ENCODE data around the gene ANKRD55.
"Not testable (repeated sequence)": the region's sequence is repeated elsewhere in the genome, so short reads cannot be mapped to it uniquely, and the experiment has no call there.

Gene ANKRD55

GRCh38 chr5:56094579-56095361 is 138.4 kb downstream of the ANKRD55 start:
- Histone ChIP-seq H3K4me3 (ENCODE audit: low read length) (no peak overlapping the region), H3K4me1 (ENCODE audit: insufficient read depth, low read length) (no peaks in the 10 kb centered on the region), H3K36me3 (ENCODE audit: insufficient read depth, low read depth, low read length) (no peaks in the 10 kb centered on the region), H3K9me3 (ENCODE audit: insufficient read depth, low read depth, low read length) (no peaks in the 10 kb centered on the region), H3K9ac (ENCODE audit: low read depth, low read length) (no peak overlapping the region), H3K27me3 (ENCODE audit: insufficient read depth, low read length) (no peaks in the 10 kb centered on the region), H3K27ac (ENCODE audit: low read length) (no peak overlapping the region)

- no peaks in the 10 kb centered on the region for H3K27me3 ChIP-seq (ENCODE audit: insufficient read depth, low read length)
- H3K9me3 ChIP-seq (ENCODE audit: insufficient read depth, low read depth, low read length) = no peaks in the 10 kb centered on the region
- H3K4me3 ChIP-seq (ENCODE audit: low read length) = no peak overlapping the region
- no peaks in the 10 kb centered on the region for H3K36me3 ChIP-seq (ENCODE audit: insufficient read depth, low read depth, low read length)
- H3K27ac ChIP-seq (ENCODE audit: low read length) = no peak overlapping the region
- peaks cover 3% of the 10 kb centered on the region; the same call in 1 of the 2 replicates for H3K4me1 ChIP-seq (ENCODE audit: insufficient read depth, low read length)
- H3K9ac ChIP-seq (ENCODE audit: low read depth, low read length) = no peak overlapping the region
These were observed 139.2 kb downstream of the ANKRD55 start for GRCh38 chr5:56093970-56094369.

- Histone ChIP-seq H3K27ac (ENCODE audit: low read length) (no peak overlapping the region), H3K36me3 (ENCODE audit: insufficient read depth, low read depth, low read length) (no peaks in the 10 kb centered on the region), H3K4me1 (ENCODE audit: insufficient read depth, low read length) (peaks cover 5% of the 10 kb centered on the region; the same call in 1 of the 2 replicates), H3K9ac (ENCODE audit: low read depth, low read length) (no peak overlapping the region), H3K27me3 (ENCODE audit: insufficient read depth, low read length) (no peaks in the 10 kb centered on the region), H3K4me3 (ENCODE audit: low read length) (no peak overlapping the region), H3K9me3 (ENCODE audit: insufficient read depth, low read depth, low read length) (no peaks in the 10 kb centered on the region)
These were observed 141.0 kb downstream of the ANKRD55 start for GRCh38 chr5:56092115-56092514.

- Histone ChIP-seq H3K9me3 (ENCODE audit: insufficient read depth, low read depth, low read length) (no peaks in the 10 kb centered on the region), H3K27ac (ENCODE audit: low read length) (no peak overlapping the region), H3K4me1 (ENCODE audit: insufficient read depth, low read length) (peaks cover 5% of the 10 kb centered on the region; the same call in 1 of the 2 replicates), H3K27me3 (ENCODE audit: insufficient read depth, low read length) (no peaks in the 10 kb centered on the region), H3K4me3 (ENCODE audit: low read length) (no peak overlapping the region), H3K36me3 (ENCODE audit: insufficient read depth, low read depth, low read length) (no peaks in the 10 kb centered on the region), H3K9ac (ENCODE audit: low read depth, low read length) (no peak overlapping the region)
These were observed 141.5 kb downstream of the ANKRD55 start for GRCh38 chr5:56091664-56092063.

GRCh38 chr5:56090793-56091460 is 142.2 kb downstream of the ANKRD55 start:
- Histone ChIP-seq H3K9ac (ENCODE audit: low read depth, low read length) (no peak overlapping the region), H3K36me3 (ENCODE audit: insufficient read depth, low read depth, low read length) (no peaks in the 10 kb centered on the region), H3K4me3 (ENCODE audit: low read length) (no peak overlapping the region), H3K27ac (ENCODE audit: low read length) (no peak overlapping the region), H3K4me1 (ENCODE audit: insufficient read depth, low read length) (peaks cover 5% of the 10 kb centered on the region; the same call in 1 of the 2 replicates), H3K27me3 (ENCODE audit: insufficient read depth, low read length) (no peaks in the 10 kb centered on the region), H3K9me3 (ENCODE audit: insufficient read depth, low read depth, low read length) (no peaks in the 10 kb centered on the region)

- no peak overlapping the region for H3K9ac ChIP-seq (ENCODE audit: low read depth, low read length)
- no peaks in the 10 kb centered on the region for H3K27me3 ChIP-seq (ENCODE audit: insufficient read depth, low read length)
- peaks cover 11% of the 10 kb centered on the region for H3K4me1 ChIP-seq (ENCODE audit: insufficient read depth, low read length)
- H3K27ac ChIP-seq (ENCODE audit: low read length) = no peak overlapping the region
- no peak overlapping the region for H3K4me3 ChIP-seq (ENCODE audit: low read length)
- no peaks in the 10 kb centered on the region for H3K36me3 ChIP-seq (ENCODE audit: insufficient read depth, low read depth, low read length)
- H3K9me3 ChIP-seq (ENCODE audit: insufficient read depth, low read depth, low read length) = no peaks in the 10 kb centered on the region
These were observed 143.9 kb downstream of the ANKRD55 start for GRCh38 chr5:56088967-56089829.

GRCh38 chr5:56088431-56088949 is 144.6 kb downstream of the ANKRD55 start:
- Histone ChIP-seq H3K36me3 (ENCODE audit: insufficient read depth, low read depth, low read length) (no peaks in the 10 kb centered on the region), H3K4me1 (ENCODE audit: insufficient read depth, low read length) (peaks cover 11% of the 10 kb centered on the region), H3K27ac (ENCODE audit: low read length) (no peak overlapping the region), H3K9me3 (ENCODE audit: insufficient read depth, low read depth, low read length) (no peaks in the 10 kb centered on the region), H3K9ac (ENCODE audit: low read depth, low read length) (no peak overlapping the region), H3K27me3 (ENCODE audit: insufficient read depth, low read length) (no peaks in the 10 kb centered on the region), H3K4me3 (ENCODE audit: low read length) (no peak overlapping the region)

GRCh38 chr5:56085193-56085592 is 147.9 kb downstream of the ANKRD55 start:
- Histone ChIP-seq H3K27me3 (ENCODE audit: insufficient read depth, low read length) (no peaks in the 10 kb centered on the region), H3K4me1 (ENCODE audit: insufficient read depth, low read length) (peaks cover 11% of the 10 kb centered on the region), H3K9ac (ENCODE audit: low read depth, low read length) (no peak overlapping the region), H3K9me3 (ENCODE audit: insufficient read depth, low read depth, low read length) (no peaks in the 10 kb centered on the region), H3K36me3 (ENCODE audit: insufficient read depth, low read depth, low read length) (no peaks in the 10 kb centered on the region), H3K4me3 (ENCODE audit: low read length) (no peak overlapping the region), H3K27ac (ENCODE audit: low read length) (no peak overlapping the region)

- no peak overlapping the region for H3K27ac ChIP-seq (ENCODE audit: low read length)
- no peak overlapping the region for H3K4me3 ChIP-seq (ENCODE audit: low read length)
- no peaks in the 10 kb centered on the region for H3K27me3 ChIP-seq (ENCODE audit: insufficient read depth, low read length)
- peaks cover 6% of the 10 kb centered on the region; the same call in 1 of the 2 replicates for H3K4me1 ChIP-seq (ENCODE audit: insufficient read depth, low read length)
- H3K36me3 ChIP-seq (ENCODE audit: insufficient read depth, low read depth, low read length) = no peaks in the 10 kb centered on the region
- H3K9me3 ChIP-seq (ENCODE audit: insufficient read depth, low read depth, low read length) = no peaks in the 10 kb centered on the region
- H3K9ac ChIP-seq (ENCODE audit: low read depth, low read length) = no peak overlapping the region
These were observed 149.8 kb downstream of the ANKRD55 start for GRCh38 chr5:56083286-56083854.

GRCh38 chr5:56081053-56081642 is 152.0 kb downstream of the ANKRD55 start:
- H3K4me1 ChIP-seq (ENCODE audit: insufficient read depth, low read length); H3K9ac ChIP-seq (ENCODE audit: low read depth, low read length); H3K4me3 ChIP-seq (ENCODE audit: low read length); H3K36me3 ChIP-seq (ENCODE audit: insufficient read depth, low read depth, low read length); H3K27me3 ChIP-seq (ENCODE audit: insufficient read depth, low read length); H3K27ac ChIP-seq (ENCODE audit: low read length); H3K9me3 ChIP-seq (ENCODE audit: insufficient read depth, low read depth, low read length): not testable (repeated sequence)

Data from iPS-20b (cell line).